ENCODE data around the gene KIF26B.

Gene KIF26B

GRCh38 chr1:245131026-245131393 is 23.8 kb upstream of the KIF26B start:
- Histone ChIP-seq H3K27me3 (ENCODE audit: insufficient read depth, low read length, poor library complexity, severe bottlenecking) (no peaks in the 10 kb centered on the region), H3K79me2 (ENCODE audit: insufficient read depth, low read length) (no peaks in the 10 kb centered on the region), H3K4me1 (ENCODE audit: insufficient read depth, low read length, poor library complexity, severe bottlenecking) (no peaks in the 10 kb centered on the region), H3F3A (ENCODE audit: low read depth) (no peaks in the 10 kb centered on the region), H3K36me3 (ENCODE audit: insufficient read depth, low read length) (no peaks in the 10 kb centered on the region), H2AFZ (ENCODE audit: low read length) (no peak overlapping the region), H3K9me2 (replicated peaks; ENCODE audit: low read depth, low read length) (no peaks in the 10 kb centered on the region), H3K4me2 (ENCODE audit: low read depth, low read length, poor library complexity, severe bottlenecking) (no peak overlapping the region), H4K20me1 (ENCODE audit: insufficient read depth, low read length, poor library complexity, severe bottlenecking) (no peaks in the 10 kb centered on the region), H3K4me3 (ENCODE audit: low read length, poor library complexity, severe bottlenecking) (no peak overlapping the region), H3K9me3 (ENCODE audit: insufficient read depth, low read depth, low read length) (no peaks in the 10 kb centered on the region), H3K9ac (ENCODE audit: low read depth, low read length, poor library complexity, severe bottlenecking) (no peak overlapping the region)
- TF ChIP-seq EZH2phosphoT487 (IDR thresholded peaks at IDR 0.05; ENCODE audit: borderline replicate concordance): no peak
- no peak for TF ChIP-seq CTCF (conservative IDR thresholded peaks at IDR 0.05; ENCODE audit: low read length)

GRCh38 chr1:245132771-245133170 is 22.0 kb upstream of the KIF26B start:
- H3K27me3 ChIP-seq (ENCODE audit: insufficient read depth, low read length, poor library complexity, severe bottlenecking): peaks cover 6% of the 10 kb centered on the region
- no peak overlapping the region for H3K4me2 ChIP-seq (ENCODE audit: low read depth, low read length, poor library complexity, severe bottlenecking)
- no peaks in the 10 kb centered on the region for H3K36me3 ChIP-seq (ENCODE audit: insufficient read depth, low read length)
- H3K9ac ChIP-seq (ENCODE audit: low read depth, low read length, poor library complexity, severe bottlenecking): no peak overlapping the region
- no peaks in the 10 kb centered on the region for H3F3A ChIP-seq (ENCODE audit: low read depth)
- TF ChIP-seq EZH2phosphoT487 (IDR thresholded peaks at IDR 0.05; ENCODE audit: borderline replicate concordance): no peak
- no peak for TF ChIP-seq CTCF (conservative IDR thresholded peaks at IDR 0.05; ENCODE audit: low read length)
- H3K9me2 ChIP-seq (replicated peaks; ENCODE audit: low read depth, low read length): no peaks in the 10 kb centered on the region
- H3K79me2 ChIP-seq (ENCODE audit: insufficient read depth, low read length): no peaks in the 10 kb centered on the region
- no peaks in the 10 kb centered on the region for H3K4me1 ChIP-seq (ENCODE audit: insufficient read depth, low read length, poor library complexity, severe bottlenecking)
- no peak overlapping the region for H2AFZ ChIP-seq (ENCODE audit: low read length)
- H3K4me3 ChIP-seq (ENCODE audit: low read length, poor library complexity, severe bottlenecking): no peak overlapping the region
- H4K20me1 ChIP-seq (ENCODE audit: insufficient read depth, low read length, poor library complexity, severe bottlenecking): no peaks in the 10 kb centered on the region
- no peaks in the 10 kb centered on the region for H3K9me3 ChIP-seq (ENCODE audit: insufficient read depth, low read depth, low read length)

GRCh38 chr1:245133995-245134715 is 20.6 kb upstream of the KIF26B start:
- H3K4me2 ChIP-seq (ENCODE audit: low read depth, low read length, poor library complexity, severe bottlenecking): no peak overlapping the region
- TF ChIP-seq CTCF (conservative IDR thresholded peaks at IDR 0.05; ENCODE audit: low read length) (no peak), EZH2phosphoT487 (IDR thresholded peaks at IDR 0.05; ENCODE audit: borderline replicate concordance) (no peak)
- no peaks in the 10 kb centered on the region for H3F3A ChIP-seq (ENCODE audit: low read depth)
- H3K79me2 ChIP-seq (ENCODE audit: insufficient read depth, low read length): no peaks in the 10 kb centered on the region
- no peak overlapping the region for H3K9ac ChIP-seq (ENCODE audit: low read depth, low read length, poor library complexity, severe bottlenecking)
- no peaks in the 10 kb centered on the region for H3K9me2 ChIP-seq (replicated peaks; ENCODE audit: low read depth, low read length)
- no peaks in the 10 kb centered on the region for H3K9me3 ChIP-seq (ENCODE audit: insufficient read depth, low read depth, low read length)
- H4K20me1 ChIP-seq (ENCODE audit: insufficient read depth, low read length, poor library complexity, severe bottlenecking): no peaks in the 10 kb centered on the region
- no peaks in the 10 kb centered on the region for H3K4me1 ChIP-seq (ENCODE audit: insufficient read depth, low read length, poor library complexity, severe bottlenecking)
- H3K27me3 ChIP-seq (ENCODE audit: insufficient read depth, low read length, poor library complexity, severe bottlenecking): peaks cover 6% of the 10 kb centered on the region
- H3K36me3 ChIP-seq (ENCODE audit: insufficient read depth, low read length): no peaks in the 10 kb centered on the region
- no peak overlapping the region for H3K4me3 ChIP-seq (ENCODE audit: low read length, poor library complexity, severe bottlenecking)
- no peak overlapping the region for H2AFZ ChIP-seq (ENCODE audit: low read length)

Data from Loucy (cell line).